GM12891 (cell line): Measurements from ENCODE around the gene ZNF212.

Source experiments
- POLR2A ChIP-seq: IDR thresholded peaks from 2 replicates; pipeline ENCODE4 v1.6.1; 2011; ENCODE audit warnings: low read depth, low read length, control low read depth
- POLR2AphosphoS5 ChIP-seq: IDR thresholded peaks from 2 replicates; pipeline ENCODE4 v1.6.1; 2011; ENCODE audit warnings: low read depth, low read length, control low read depth
- SPI1 ChIP-seq: IDR thresholded peaks from 2 replicates; pipeline ENCODE4 v1.6.1; 2011; ENCODE audit warnings: low read depth, low read length, control low read depth
- TAF1 ChIP-seq: IDR thresholded peaks from 2 replicates; pipeline ENCODE4 v1.6.1; 2011; ENCODE audit warnings: low read depth, low read length, control low read depth

- TF ChIP-seq POLR2AphosphoS5: no peak
- TF ChIP-seq POLR2A: no peak
- TF ChIP-seq SPI1: no peak
- no peak for TF ChIP-seq TAF1
Measured at GRCh38 chr7:149198161-149198816, 41.2 kb upstream of the ZNF212 start.
